ENCODE results near the gene ATG7.

Gene ATG7

DNA sequence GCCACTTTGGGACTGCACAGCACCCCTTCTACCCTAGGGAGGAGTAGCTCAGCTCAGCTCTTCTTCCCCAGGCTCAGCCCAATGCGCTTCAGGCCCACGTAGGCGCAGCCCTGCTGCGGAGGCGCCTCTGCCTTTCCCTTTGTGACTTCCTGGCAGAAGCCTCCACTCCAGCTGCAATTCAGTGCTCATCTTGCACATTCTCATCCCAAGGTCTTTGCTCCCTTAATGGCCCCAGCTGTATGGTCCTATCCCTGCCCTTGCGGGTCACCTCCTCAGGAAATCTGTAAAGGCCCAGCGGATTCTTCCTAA is 262.6 kb downstream of the ATG7 start:
- no peak for TF ChIP-seq CTCF (IDR thresholded peaks at IDR 0.05; ENCODE audit: unreplicated experiment in 3 of 3)
- Mint-ChIP-seq H3K4me3 (peak overlapping the region in 1 of 3 experiments; percentile 43), H3K4me1 (peaks cover 70% of the 10 kb centered on the region), H3K36me3 (ENCODE audit: low read depth) (peaks cover 6% of the 10 kb centered on the region), H3K27me3 (ENCODE audit: low read depth) (no peaks in the 10 kb centered on the region), H3K27ac (peak overlapping the region; percentile 92 to 98 (median 94)), H3K9me3 (no peaks in the 10 kb centered on the region)

- Mint-ChIP-seq H3K27ac (peak overlapping the region; percentile 92 to 98 (median 94)), H3K36me3 (ENCODE audit: low read depth) (peaks cover 3% of the 10 kb centered on the region)
Measured at GRCh38 chr3:11535243-11535960, 263.2 kb downstream of the ATG7 start.

DNA sequence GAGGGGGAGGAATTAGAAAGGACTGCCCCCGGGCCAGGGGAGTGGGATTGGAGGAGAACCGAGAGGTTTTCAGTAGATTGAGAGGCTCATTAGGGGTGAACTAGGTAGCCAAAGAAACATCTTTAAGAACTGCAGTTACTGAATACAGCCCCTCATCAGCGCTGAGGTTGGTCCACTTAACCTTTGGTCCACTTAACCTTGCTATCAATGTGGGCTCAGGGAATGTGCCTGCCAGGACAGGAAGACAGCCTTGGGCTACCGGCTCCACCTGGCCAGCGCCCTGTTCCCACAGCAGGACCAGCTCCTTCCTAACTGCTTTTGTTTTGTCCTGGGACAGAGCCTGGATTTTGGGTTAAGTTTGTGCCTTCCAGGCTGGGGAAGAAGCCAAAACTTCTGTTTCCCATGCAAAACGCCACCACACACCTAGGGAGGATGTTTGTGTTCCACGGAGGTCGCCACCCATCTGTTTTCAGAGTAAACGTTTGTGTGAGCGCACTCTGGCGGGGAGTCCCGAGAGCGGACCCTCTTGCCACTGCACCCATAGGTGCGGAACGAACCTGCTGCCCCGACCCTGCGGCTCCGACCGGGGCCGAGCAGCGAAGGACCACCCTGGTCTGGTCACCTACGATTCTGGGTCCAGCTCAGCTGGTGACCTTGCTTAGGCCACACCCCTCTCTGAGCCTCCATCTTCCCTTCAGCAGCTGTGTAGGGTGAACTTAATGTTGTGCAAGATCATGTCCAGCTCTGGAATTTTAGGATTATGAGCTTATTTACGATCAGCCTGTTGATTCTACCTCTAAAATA is 264.1 kb downstream of the ATG7 start:
- no peaks in the 10 kb centered on the region for H3K27me3 Mint-ChIP-seq (ENCODE audit: low read depth)
- no peaks in the 10 kb centered on the region for H3K9me3 Mint-ChIP-seq
- peak overlapping the region in 2 of 3 experiments; percentile 35 to 98 for H3K27ac Mint-ChIP-seq
- TF ChIP-seq CTCF (IDR thresholded peaks at IDR 0.05; ENCODE audit: unreplicated experiment in 3 of 3), result no peak
- H3K36me3 Mint-ChIP-seq (ENCODE audit: low read depth), result peaks cover 3% of the 10 kb centered on the region
- H3K4me3 Mint-ChIP-seq, result no peak overlapping the region
- H3K4me1 Mint-ChIP-seq, result peaks cover 64% of the 10 kb centered on the region

More at GRCh38 chr3:11535243-11535960, 263.2 kb downstream of the ATG7 start:
- Mint-ChIP-seq H3K4me1 (peaks cover 66% of the 10 kb centered on the region), H3K4me3 (no peak overlapping the region), H3K9me3 (no peaks in the 10 kb centered on the region), H3K27me3 (ENCODE audit: low read depth) (no peaks in the 10 kb centered on the region)
- TF ChIP-seq CTCF (IDR thresholded peaks at IDR 0.05; ENCODE audit: unreplicated experiment in 3 of 3), result no peak

GRCh38 chr3:11536936-11537612 is 264.9 kb downstream of the ATG7 start:
- Mint-ChIP-seq H3K27ac (peak overlapping the region; percentile 46 to 83 (median 53)), H3K27me3 (ENCODE audit: low read depth) (no peaks in the 10 kb centered on the region), H3K9me3 (no peaks in the 10 kb centered on the region), H3K36me3 (ENCODE audit: low read depth) (peaks cover 1% of the 10 kb centered on the region), H3K4me3 (peak overlapping the region in 1 of 3 experiments; percentile 42), H3K4me1 (peaks cover 68% of the 10 kb centered on the region)
- TF ChIP-seq CTCF (IDR thresholded peaks at IDR 0.05; ENCODE audit: unreplicated experiment in 3 of 3), result no peak

GRCh38 chr3:11538581-11538980 is 266.4 kb downstream of the ATG7 start:
- H3K9me3 Mint-ChIP-seq, result no peaks in the 10 kb centered on the region
- H3K36me3 Mint-ChIP-seq (ENCODE audit: low read depth), result no peaks in the 10 kb centered on the region
- H3K27me3 Mint-ChIP-seq (ENCODE audit: low read depth), result no peaks in the 10 kb centered on the region
- TF ChIP-seq CTCF (IDR thresholded peaks at IDR 0.05; ENCODE audit: unreplicated experiment in 3 of 3), result no peak
- H3K4me3 Mint-ChIP-seq, result no peak overlapping the region
- H3K4me1 Mint-ChIP-seq, result peaks cover 65% of the 10 kb centered on the region
- no peak overlapping the region for H3K27ac Mint-ChIP-seq

Measured in nephron (organoid).